Head of caudate nucleus (tissue), 42 donors: ENCODE measurements around the gene BCCIP.

Source experiments
- DNase-seq, 42 donors: peaks; one replicate each; pipeline versions ENCODE4 v3.0.0 to v3.0.0-alpha.2; 2020 to 2021; ENCODE audit warnings: mixed read lengths in 7 of 42
- intact Hi-C: fragments of 100-400 bp; cut with DNase I; formaldehyde crosslinking; loops from one replicate; pipeline ENCODE4 v1.15.0; 2022

The BCCIP gene

DNA sequence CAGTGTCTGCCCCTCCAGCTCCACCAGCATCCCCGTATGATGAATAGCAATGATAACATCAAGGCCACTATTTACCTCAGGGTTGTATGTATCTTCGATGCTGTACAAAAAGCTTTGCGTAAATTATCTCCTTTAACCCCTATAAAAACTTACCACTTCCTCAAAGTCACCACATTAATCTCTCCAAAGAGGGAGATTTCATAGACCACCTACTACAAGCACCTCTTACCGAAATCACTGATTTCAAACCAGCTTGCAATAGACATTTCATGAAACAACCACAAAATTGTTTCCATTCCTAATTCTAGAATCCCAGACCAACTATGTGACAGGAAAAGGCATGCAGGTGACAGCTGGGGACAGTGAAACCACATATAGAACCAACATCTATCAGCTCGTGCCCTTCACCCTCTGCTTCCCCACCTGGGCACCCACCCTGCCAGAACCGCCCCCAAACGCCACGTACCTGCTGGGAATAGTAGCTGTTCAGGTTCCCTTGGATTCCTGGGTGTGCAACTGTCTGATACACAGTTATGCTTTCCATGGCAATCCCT, 27.6 kb upstream of the BCCIP start:
- DNase-seq: no peak
- intact Hi-C loops: no loop called here

GRCh38 chr10:125797424-125797823, 25.9 kb upstream of the BCCIP start:
- intact Hi-C loops: no loop called here
- DNase-seq: peak in 5 of 42 donors; percentile 8 to 46 (median 26)

DNA sequence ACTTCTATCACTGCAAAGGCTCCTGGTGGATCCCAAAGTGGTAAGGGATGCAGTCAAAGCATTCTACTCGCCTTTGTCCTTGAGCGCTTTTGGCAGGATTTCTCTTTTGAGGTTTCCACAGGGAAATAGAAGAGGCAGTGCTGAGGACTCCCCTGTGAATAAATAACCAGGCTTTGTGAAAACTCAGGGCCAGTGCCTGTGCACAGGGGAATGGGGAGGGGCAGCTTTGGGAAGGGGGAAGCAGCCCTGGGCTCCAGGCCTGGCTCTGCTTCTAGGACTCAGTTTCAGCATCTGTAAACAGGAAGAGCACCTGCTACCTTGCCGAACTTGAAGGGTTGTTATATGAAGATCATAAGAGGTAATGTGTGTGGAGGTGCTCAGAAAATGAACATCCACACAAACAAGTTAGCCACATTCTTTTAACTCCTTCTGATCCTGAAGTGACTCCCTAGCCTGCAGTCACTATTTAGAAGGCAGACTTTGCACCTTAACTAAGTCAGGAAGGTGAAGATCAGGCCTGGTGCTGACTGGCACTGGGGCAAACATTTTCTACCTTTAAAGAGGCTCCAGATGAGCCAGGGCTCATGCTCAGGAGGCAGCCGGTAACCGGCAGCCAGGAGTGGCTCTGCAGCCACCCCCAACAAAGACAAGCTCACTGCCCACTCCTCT, 25.2 kb upstream of the BCCIP start:
- peak in 1 of 42 donors; percentile 3 for DNase-seq
- intact Hi-C loops: no loop called here

DNA sequence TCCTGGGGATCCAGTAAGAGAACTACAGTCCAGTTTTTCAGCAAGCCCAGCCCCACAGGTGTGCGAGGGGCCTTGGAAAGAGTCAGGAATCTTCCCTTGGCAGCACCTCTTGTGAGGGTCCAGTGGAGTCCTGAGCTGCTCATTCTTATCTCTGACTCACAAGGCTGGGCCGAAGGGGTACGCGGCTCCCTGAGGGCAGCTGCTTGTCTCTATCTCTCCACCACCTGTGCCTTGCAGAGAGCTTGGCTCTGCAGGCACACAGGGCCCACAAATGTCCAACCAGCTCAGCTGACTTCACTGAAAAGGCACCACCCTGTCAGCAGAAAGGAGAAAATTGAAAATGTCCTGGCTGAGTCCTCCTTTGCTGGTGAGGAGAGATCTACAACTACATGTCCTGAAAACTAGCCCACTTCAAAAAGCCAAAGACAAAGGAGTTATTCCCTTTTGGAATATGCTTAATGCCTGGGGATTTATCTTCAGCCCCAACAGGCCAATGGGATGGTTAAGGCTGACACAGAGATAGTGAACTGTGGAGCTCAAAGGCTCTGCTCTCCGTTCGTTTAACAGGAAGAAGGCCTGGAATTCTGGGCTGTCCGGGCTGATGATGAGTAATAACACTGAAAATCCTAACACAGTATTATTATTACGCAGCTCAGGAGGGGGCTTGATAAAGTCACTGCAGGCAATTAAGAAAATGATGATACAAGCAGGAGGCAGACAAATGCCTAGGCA, 23.7 kb upstream of the BCCIP start:
- intact Hi-C loops: no loop called here
- peak in 1 of 42 donors; percentile 7 for DNase-seq

GRCh38 chr10:125801574-125801973, 21.8 kb upstream of the BCCIP start:
- DNase-seq: no peak
- intact Hi-C loops: no loop called here

GRCh38 chr10:125802131-125802530, 21.2 kb upstream of the BCCIP start:
- intact Hi-C loops: no loop called here
- peak in 1 of 42 donors; percentile 16 for DNase-seq

GRCh38 chr10:125802739-125803138, 20.6 kb upstream of the BCCIP start:
- DNase-seq: no peak
- intact Hi-C loops: no loop called here

- DNase-seq: peak in 1 of 42 donors; percentile 12
- intact Hi-C loops: no loop called here
Observed at GRCh38 chr10:125808047-125808446, 15.3 kb upstream of the BCCIP start.

DNA sequence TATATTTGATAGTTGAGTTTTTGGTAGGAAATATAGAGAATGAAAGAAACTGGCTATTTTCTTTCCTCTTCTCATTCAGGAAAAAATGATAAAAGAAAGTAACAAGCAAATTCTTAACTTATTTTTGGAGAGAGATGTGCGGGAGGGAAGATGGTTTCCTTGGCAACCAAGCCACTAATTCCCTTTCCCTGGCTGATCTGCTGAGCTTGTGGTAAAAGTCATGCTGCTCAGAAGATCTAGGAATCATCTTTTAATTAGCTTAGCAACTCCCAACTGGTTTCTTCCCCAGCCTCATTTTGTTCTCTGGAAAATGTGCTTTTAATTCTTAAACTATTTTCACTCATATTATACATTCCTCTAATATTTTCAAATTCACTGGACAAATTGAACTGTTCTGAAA, 12.1 kb upstream of the BCCIP start:
- intact Hi-C loops: no loop called here
- peak in 15 of 42 donors; percentile 24 to 71 (median 47) for DNase-seq

- intact Hi-C loops: no loop called here
- peak in 1 of 42 donors; percentile 35 for DNase-seq
Observed at GRCh38 chr10:125812128-125812750, 11.1 kb upstream of the BCCIP start.

GRCh38 chr10:125815764-125816163, 7.6 kb upstream of the BCCIP start:
- intact Hi-C loops: no loop called here
- no peak for DNase-seq

DNA sequence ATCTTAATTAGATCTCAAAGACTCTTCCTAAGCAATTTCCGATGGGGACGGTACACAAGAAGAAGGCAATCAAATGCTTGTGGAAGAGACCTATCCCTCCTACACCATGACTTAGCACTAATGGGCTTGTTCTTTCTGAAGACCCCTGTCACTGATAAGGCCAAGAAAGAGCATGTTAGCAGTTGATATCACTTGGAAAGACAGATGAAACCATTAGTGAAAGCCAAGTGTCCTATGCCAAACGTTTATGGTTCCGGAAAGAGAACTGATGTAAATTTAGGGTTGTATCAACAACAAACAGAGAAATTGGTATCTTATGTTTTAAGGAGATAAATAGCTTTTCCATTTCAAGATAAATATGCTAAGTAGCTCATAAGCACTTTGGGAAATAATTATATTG, 6.8 kb upstream of the BCCIP start:
- DNase-seq: peak in 1 of 42 donors; percentile 4
- intact Hi-C loops: no loop called here

DNA sequence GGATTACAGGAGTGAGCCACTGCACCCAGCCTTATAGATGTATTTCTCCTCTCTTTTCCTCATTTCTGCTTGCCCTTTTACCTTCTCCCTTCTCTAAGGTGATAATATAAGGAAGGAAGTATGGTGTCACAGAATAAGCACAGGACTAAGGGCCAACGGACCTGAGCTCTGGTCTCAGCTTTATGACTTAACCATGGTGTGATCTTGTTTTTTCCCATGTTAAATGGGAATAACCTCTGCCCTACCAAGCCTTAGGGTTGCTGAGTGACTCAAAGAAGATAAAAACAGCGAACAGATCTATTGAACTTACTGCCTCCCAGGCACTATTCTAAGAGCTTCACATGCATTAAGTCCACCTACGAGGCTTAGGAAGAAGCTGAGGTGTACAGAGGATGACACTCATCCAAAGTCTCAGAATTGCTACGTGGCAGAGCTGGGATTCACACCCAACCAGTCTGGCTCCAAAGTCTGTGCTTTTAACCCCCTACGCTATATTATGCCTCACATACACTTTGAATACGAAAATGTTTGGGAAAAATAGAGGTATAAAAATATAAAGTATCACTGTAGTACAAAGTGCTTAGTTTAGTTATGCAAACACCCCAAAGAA, 5.9 kb upstream of the BCCIP start:
- peak in 23 of 42 donors; percentile 13 to 85 (median 50) for DNase-seq
- intact Hi-C loops: no loop called here

GRCh38 chr10:125820701-125821100, 2.6 kb upstream of the BCCIP start:
- no peak for DNase-seq
- intact Hi-C loops: no loop called here

DNA sequence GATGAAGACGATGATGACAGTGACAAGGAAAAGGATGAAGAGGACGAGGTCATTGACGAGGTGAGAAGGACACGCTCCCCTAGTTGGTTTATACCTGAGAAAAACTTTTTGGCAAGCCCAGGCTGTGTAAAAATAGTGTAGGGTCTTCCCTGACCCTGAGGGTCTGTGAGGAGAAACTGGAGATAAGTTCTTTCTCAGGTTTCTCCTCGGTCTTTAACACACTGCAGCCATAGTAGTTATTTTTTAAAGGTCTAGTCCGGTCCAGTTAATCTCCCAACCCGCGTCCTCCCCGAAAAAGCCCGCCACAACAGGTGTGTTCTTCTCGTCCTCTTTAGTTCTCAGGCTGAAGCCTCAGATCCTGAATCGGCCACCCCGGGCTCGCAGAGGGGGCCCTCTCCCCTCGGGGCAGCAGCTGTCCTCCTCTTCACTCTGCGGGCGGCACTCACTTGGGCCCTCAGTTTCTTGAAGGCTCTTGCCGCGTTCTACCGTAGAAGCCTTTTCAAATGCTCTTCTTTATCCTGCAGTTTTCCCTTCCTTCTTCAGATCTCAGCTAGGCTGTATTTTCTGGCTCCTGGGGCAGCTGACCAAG, 411 bp downstream of the BCCIP start:
- DNase-seq: no peak
- intact Hi-C loops: no loop called here

- no peak for DNase-seq
- intact Hi-C loops: no loop called here
Observed at GRCh38 chr10:125824736-125825135, 1.4 kb downstream of the BCCIP start.

DNA sequence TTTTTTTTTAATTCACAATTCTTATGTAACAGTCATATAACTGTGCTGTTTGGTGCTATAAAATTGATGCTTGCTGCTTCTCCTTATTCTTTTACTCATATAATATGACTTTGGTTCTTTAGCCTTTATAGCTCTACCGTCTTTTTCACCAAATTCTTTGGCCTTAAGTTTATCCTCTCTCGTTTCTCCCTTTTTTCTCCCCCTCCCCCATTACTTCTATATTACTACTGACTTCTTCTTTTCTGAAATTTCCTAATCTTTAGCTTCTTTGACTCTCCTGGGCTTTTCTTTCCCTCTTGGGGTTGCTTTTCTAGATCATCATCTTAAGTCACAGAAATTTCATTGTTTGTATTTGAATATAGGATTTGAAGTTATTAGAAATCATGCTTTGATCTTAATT, 3.8 kb downstream of the BCCIP start:
- intact Hi-C loops: no loop called here
- no peak for DNase-seq

DNA sequence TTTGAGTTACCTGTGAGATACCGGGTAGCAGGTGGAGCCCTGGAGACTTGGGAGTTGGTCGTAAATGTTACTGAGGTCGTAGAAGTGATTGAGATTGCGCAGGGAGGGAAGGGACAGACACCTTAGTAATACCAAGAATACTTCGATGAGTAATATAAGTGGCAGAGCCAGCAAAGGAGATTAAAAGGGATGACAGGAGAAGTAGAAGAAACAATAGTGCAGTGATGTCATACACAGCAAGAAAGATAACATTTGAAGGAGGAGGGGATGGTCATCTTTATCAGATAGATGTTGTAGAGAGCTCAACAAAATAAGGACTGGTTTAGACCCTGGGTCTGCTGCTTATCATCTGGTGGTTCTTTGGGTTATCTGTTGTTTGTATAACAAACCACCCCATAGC, 5.0 kb downstream of the BCCIP start:
- DNase-seq: no peak
- intact Hi-C loops: no loop called here

GRCh38 chr10:125836746-125837145, 13.4 kb downstream of the BCCIP start:
- no peak for DNase-seq
- intact Hi-C loops: no loop called here
